H1 (cell line): ENCODE data around the gene MMP24OS. TPM values are rescaled to one million over a fixed set of nuclear protein-coding genes. Genes with fewer than 3 reads are reported as not detected.

Experiments used
- CTCF ChIA-PET: fragments of 300-600 bp; sonication (Branson Sonifier 250); formaldehyde crosslinking; loops from one replicate; lab custom pipeline; 2021; ENCODE audit not compliant: partially characterized antibody; lab: Charles Lee
- POLR2A ChIA-PET: fragments of 300-600 bp; sonication (Branson Sonifier 250); formaldehyde crosslinking; loops from one replicate; lab custom pipeline; 2021; ENCODE audit warnings: inconsistent platforms; ENCODE audit not compliant: partially characterized antibody; lab: Charles Lee
- DNase-seq, 2 experiments: peaks; one replicate each; pipeline versions ENCODE4 v3.0.0 to v3.0.0-alpha.2; 2010 to 2022; ENCODE audit warnings: low spot score in 2 of 2, low read depth in 1 of 2, mixed read lengths in 1 of 2
- FAIRE-seq: peaks from 2 replicates; lab custom pipeline; 2011; peaks lifted over from hg19 to GRCh38; lab: Jason Lieb, UNC
- H2AFZ ChIP-seq: 2 replicates; pipeline ENCODE4 v1.8.1; 2012; ENCODE audit warnings: low read length, inconsistent platforms
- H2AK5ac ChIP-seq: 2 replicates; pipeline ENCODE4 v1.6.1; 2013; ENCODE audit warnings: low read depth, low read length
- H2BK120ac ChIP-seq: replicated peaks from 2 replicates; pipeline ENCODE3; 2013; ENCODE audit warnings: low read depth, low read length, inconsistent platforms
- H2BK12ac ChIP-seq: 2 replicates; pipeline ENCODE4 v1.6.1; 2013; ENCODE audit warnings: low read depth, low read length
- H2BK15ac ChIP-seq: 2 replicates; pipeline ENCODE4 v1.6.1; 2013; ENCODE audit warnings: low read length
- H2BK20ac ChIP-seq: 2 replicates; pipeline ENCODE4 v1.6.1; 2013; ENCODE audit warnings: low read length
- H2BK5ac ChIP-seq: 2 replicates; pipeline ENCODE4 v1.6.1; 2013; ENCODE audit warnings: low read depth, low read length
- H3K14ac ChIP-seq: 2 replicates; pipeline ENCODE4 v1.6.1; 2013; ENCODE audit warnings: inconsistent platforms; ENCODE audit not compliant: insufficient read length
- H3K18ac ChIP-seq: 2 replicates; pipeline ENCODE4 v1.6.1; 2013; ENCODE audit warnings: low read length; ENCODE audit errors: extremely low read depth
- H3K23ac ChIP-seq: 2 replicates; pipeline ENCODE4 v1.6.1; 2013; ENCODE audit warnings: inconsistent platforms; ENCODE audit not compliant: insufficient read length
- H3K23me2 ChIP-seq: 2 replicates; pipeline ENCODE4 v1.6.1; 2013; ENCODE audit warnings: low read depth, low read length
- H3K27ac ChIP-seq: 2 replicates; pipeline ENCODE4 v1.6.1; 2011; ENCODE audit warnings: low read depth, low read length, inconsistent platforms
- H3K27me3 ChIP-seq, 4 experiments: replicated peaks in 1 of 4; 1 replicate in 1 of 4; 2 replicates in 3 of 4; pipeline versions ENCODE4 v1.6.1 to v1.8.1; 2011 to 2013; ENCODE audit warnings: low read length in 3 of 4, mild to moderate bottlenecking in 3 of 4, inconsistent platforms in 2 of 4, mixed read lengths in 2 of 4, moderate library complexity in 1 of 4; ENCODE audit not compliant: control insufficient read depth in 3 of 4, insufficient read depth in 3 of 4; ENCODE audit errors: extremely low read depth in 1 of 4
- H3K36me3 ChIP-seq, 4 experiments: 2 replicates each; pipeline versions ENCODE4 v1.6.1 to v1.8.1; 2011 to 2013; ENCODE audit warnings: mild to moderate bottlenecking in 4 of 4, low read length in 3 of 4, moderate library complexity in 2 of 4, control low read depth in 1 of 4, inconsistent platforms in 1 of 4; ENCODE audit not compliant: insufficient read depth in 4 of 4, control insufficient read depth in 2 of 4
- H3K4ac ChIP-seq: replicated peaks from 2 replicates; pipeline ENCODE3; 2013; ENCODE audit warnings: low read length, low read depth, mixed read lengths, inconsistent platforms; ENCODE audit not compliant: insufficient read length
- H3K4me1 ChIP-seq, 4 experiments: replicated peaks in 1 of 4; 1 replicate in 1 of 4; 2 replicates in 3 of 4; pipeline versions ENCODE4 v1.6.1 to v1.8.1; 2011 to 2013; ENCODE audit warnings: low read length in 3 of 4, inconsistent platforms in 2 of 4, mixed read lengths in 1 of 4; ENCODE audit not compliant: insufficient read depth in 4 of 4, control insufficient read depth in 3 of 4
- H3K4me2 ChIP-seq, 2 experiments: 2 replicates each; pipeline versions ENCODE4 v1.6.1 to v1.8.1; 2011 to 2013; ENCODE audit warnings: low read depth in 2 of 2, low read length in 2 of 2, control low read depth in 1 of 2, inconsistent platforms in 1 of 2, mild to moderate bottlenecking in 1 of 2; ENCODE audit not compliant: insufficient read depth in 1 of 2
- H3K4me3 ChIP-seq, 4 experiments: fragments of 200-600, 300-600 bp in 1 of 4; sonication (generic), shearing (Covaris generic), sonication (Bioruptor Twin) in 1 of 4; 2 replicates each; pipeline versions ENCODE4 v1.5.1 to v1.8.1; 2011 to 2016; ENCODE audit warnings: low read length in 4 of 4, low read depth in 3 of 4, control low read depth in 2 of 4, inconsistent platforms in 2 of 4, mild to moderate bottlenecking in 2 of 4, mixed read lengths in 1 of 4, moderate library complexity in 1 of 4; ENCODE audit not compliant: insufficient read depth in 2 of 4; ENCODE audit errors: extremely low read depth in 1 of 4
- H3K56ac ChIP-seq: replicated peaks from 2 replicates; pipeline ENCODE3; 2013; ENCODE audit warnings: low read depth, mild to moderate bottlenecking, mixed read lengths, low read length, inconsistent platforms; ENCODE audit not compliant: insufficient read length
- H3K79me1 ChIP-seq: 2 replicates; pipeline ENCODE4 v1.6.1; 2013; ENCODE audit warnings: low read depth, low read length, control low read depth
- H3K79me2 ChIP-seq, 2 experiments: 2 replicates each; pipeline versions ENCODE4 v1.6.1 to v1.8.1; 2012 to 2013; ENCODE audit warnings: low read length in 2 of 2, mild to moderate bottlenecking in 2 of 2, inconsistent platforms in 1 of 2; ENCODE audit not compliant: insufficient read depth in 2 of 2, control insufficient read depth in 1 of 2
- H3K9ac ChIP-seq, 4 experiments: replicated peaks in 1 of 4; 1 replicate in 1 of 4; 2 replicates in 3 of 4; pipeline versions ENCODE4 v1.6.1 to v1.8.1; 2011 to 2013; ENCODE audit warnings: low read depth in 3 of 4, low read length in 3 of 4, control low read depth in 2 of 4, mild to moderate bottlenecking in 2 of 4, moderate library complexity in 2 of 4, inconsistent platforms in 1 of 4; ENCODE audit errors: extremely low read depth in 1 of 4
- H3K9me3 ChIP-seq, 2 experiments: 2 replicates each; pipeline versions ENCODE4 v1.6.1 to v1.8.1; 2012 to 2013; ENCODE audit warnings: mild to moderate bottlenecking in 2 of 2, moderate library complexity in 2 of 2, control low read depth in 1 of 2, inconsistent platforms in 1 of 2, low read depth in 1 of 2, low read length in 1 of 2, mixed read lengths in 1 of 2; ENCODE audit not compliant: insufficient read depth in 2 of 2
- H4K20me1 ChIP-seq, 2 experiments: replicated peaks in 1 of 2; 2 replicates each; pipeline versions ENCODE3 to v1.8.1; 2011 to 2013; ENCODE audit warnings: inconsistent platforms in 2 of 2, low read length in 2 of 2, mild to moderate bottlenecking in 1 of 2; ENCODE audit not compliant: insufficient read depth in 2 of 2, control insufficient read depth in 1 of 2
- H4K5ac ChIP-seq: 2 replicates; pipeline ENCODE4 v1.6.1; 2013; ENCODE audit warnings: low read length, low read depth, mixed read lengths, inconsistent platforms; ENCODE audit not compliant: insufficient read length
- H4K8ac ChIP-seq: 2 replicates; pipeline ENCODE4 v1.8.0; 2013; ENCODE audit warnings: mild to moderate bottlenecking, moderate library complexity, low read length, inconsistent platforms; ENCODE audit not compliant: insufficient read depth; ENCODE audit errors: extremely low read depth
- H4K91ac ChIP-seq: replicated peaks from 2 replicates; pipeline ENCODE3; 2013; ENCODE audit warnings: low read length, mixed read lengths, inconsistent platforms; ENCODE audit not compliant: insufficient read length
- ATF3 ChIP-seq: IDR thresholded peaks from 2 replicates; pipeline ENCODE4 v1.6.1; 2011; ENCODE audit warnings: low read depth, mild to moderate bottlenecking, low read length; ENCODE audit not compliant: insufficient read depth
- BACH1 ChIP-seq: IDR thresholded peaks from 2 replicates; pipeline ENCODE4 v1.6.1; 2012; ENCODE audit warnings: low read length, improper control_type of control experiment
- CBX5 ChIP-seq: fragments of 300-800, 300-1000 bp; sonication (generic); IDR thresholded peaks from 2 replicates; pipeline ENCODE4 v1.7.1; 2016; ENCODE audit warnings: antibody characterized with exemption, low read length, low read depth
- CHD2 ChIP-seq: IDR thresholded peaks from 2 replicates; pipeline ENCODE4 v1.6.1; 2012; ENCODE audit warnings: low read length, improper control_type of control experiment
- EGR1 ChIP-seq: IDR thresholded peaks from 2 replicates; pipeline ENCODE4 v1.6.1; 2011; ENCODE audit warnings: low read depth, low read length, borderline replicate concordance
- MAFK ChIP-seq: IDR thresholded peaks from 2 replicates; pipeline ENCODE4 v1.6.1; 2012; ENCODE audit warnings: low read depth, mild to moderate bottlenecking, improper control_type of control experiment, low read length
- MAX ChIP-seq: IDR thresholded peaks from 2 replicates; pipeline ENCODE4 v1.6.1; 2012; ENCODE audit warnings: inconsistent platforms
- PHF8 ChIP-seq: fragments of 200-600 bp; sonication (generic); conservative IDR thresholded peaks from 2 replicates; pipeline ENCODE4 v1.7.1; 2012; ENCODE audit warnings: low read depth, mild to moderate bottlenecking, inconsistent platforms, low read length, moderate library complexity
- POLR2A ChIP-seq, 2 experiments: IDR thresholded peaks; 1 replicate in 1 of 2; 2 replicates in 1 of 2; pipeline ENCODE4 v1.6.1; 2011; ENCODE audit warnings: low read depth in 2 of 2, low read length in 2 of 2, mild to moderate bottlenecking in 2 of 2; ENCODE audit errors: control extremely low read depth in 1 of 2
- POU5F1 ChIP-seq: IDR thresholded peaks from 2 replicates; pipeline ENCODE4 v1.6.1; 2011; ENCODE audit warnings: low read depth, mild to moderate bottlenecking, low read length, moderate library complexity
- RBBP5 ChIP-seq: IDR thresholded peaks from 2 replicates; pipeline ENCODE4 v1.7.1; 2012; ENCODE audit warnings: low read depth, mild to moderate bottlenecking, inconsistent platforms, low read length, moderate library complexity, borderline replicate concordance
- RNF2 ChIP-seq: fragments of 200-900, 300-1000 bp; sonication (generic); IDR thresholded peaks from 2 replicates; pipeline ENCODE4 v1.7.1; 2016; ENCODE audit warnings: borderline replicate concordance, low read depth, mild to moderate bottlenecking, antibody characterized with exemption, low read length; ENCODE audit not compliant: poor library complexity, severe bottlenecking; ENCODE audit errors: missing control alignments
- SP1 ChIP-seq: IDR thresholded peaks from 2 replicates; pipeline ENCODE4 v1.6.1; 2011; ENCODE audit warnings: low read depth, low read length
- USF2 ChIP-seq: IDR thresholded peaks from 2 replicates; pipeline ENCODE4 v1.6.1; 2011; ENCODE audit warnings: low read length, improper control_type of control experiment
- polyA plus RNA-seq, 7 experiments: library from polyadenylated mRNA; depleted of rRNA in 3 of 7; stranded (reverse) in 5 of 7; unstranded in 2 of 7; fragments of >200 nt in 5 of 7; fragments of 200-250 nt in 2 of 7; gene quantifications; 1 replicate in 5 of 7; 2 replicates in 1 of 7; 4 replicates in 1 of 7; pipeline versions ENCODE4 v1.2.1 to v1.2.3, GENCODE V29; 2011 to 2013; ENCODE audit warnings: missing spikeins in 2 of 7, mixed read lengths in 2 of 7
- total RNA-seq: library from RNA; stranded (reverse); fragmentation: NEBNext Ultra II Directional; extraction: Animal tissue kit (Norgen Biotek cat#: 25700); gene quantifications from 2 replicates; pipeline ENCODE4 v1.2.1, GENCODE V29; 2021

Gene MMP24OS
- total and polyA plus RNA-seq, 2 of the 8 experiments (the other 6 are each of a cell fraction or from before 2014, with no cell fraction given) = 19.0 to 21.3 TPM

- Histone ChIP-seq H3K56ac (no peak overlapping the region), H2BK12ac (no peak overlapping the region), H3K4ac (no peak overlapping the region), H3K36me3 (no peaks in the 10 kb centered on the region), H3K79me1 (no peaks in the 10 kb centered on the region), H2BK20ac (no peak overlapping the region), H4K8ac (no peak overlapping the region), H2BK5ac (no peak overlapping the region), H3K4me3 (no peak overlapping the region), H3K27ac (no peak overlapping the region), H4K5ac (no peak overlapping the region), H4K20me1 (no peaks in the 10 kb centered on the region), H3K14ac (no peak overlapping the region), H3K79me2 (no peaks in the 10 kb centered on the region), H2AK5ac (no peak overlapping the region), H3K18ac (no peak overlapping the region), H3K23me2 (no peaks in the 10 kb centered on the region; the same call in 1 of the 2 replicates), H2BK120ac (no peak overlapping the region), H3K4me1 (peaks cover 2 to 7% (median 3%) of the 10 kb centered on the region in 4 experiments; a peak in 4 of 7 replicates), H3K27me3 (no peaks in the 10 kb centered on the region), H2AFZ (no peak overlapping the region), H3K23ac (no peak overlapping the region), H2BK15ac (no peak overlapping the region), H4K91ac (no peak overlapping the region), H3K4me2 (no peak overlapping the region), H3K9me3 (no peaks in the 10 kb centered on the region), H3K9ac (no peak overlapping the region)
- ChIA-PET POLR2A (interaction anchor here (1.3 kb wide), 1 partner anchor 26 kb away, joined by 3 read pairs; no protein-coding TSS in a partner anchor), CTCF (interaction anchor here (1.2 kb wide), 1 partner anchor 93 kb away, joined by 3 read pairs; no protein-coding TSS in a partner anchor)
- no peak for DNase-seq
- FAIRE-seq = no peak
- TF ChIP-seq POLR2A (IDR thresholded peaks at IDR 0.05; ENCODE audit: control extremely low read depth in 1 of 2, low read depth in 2 of 2, low read length in 2 of 2) (no peak), ATF3 (no peak), RBBP5 (no peak), MAX (no peak), PHF8 (no peak), CBX5 (no peak), USF2 (no peak), CHD2 (no peak), SP1 (no peak), BACH1 (no peak), MAFK (no peak), POU5F1 (no peak), RNF2 (no peak), EGR1 (no peak)
Measured at GRCh38 chr20:35237486-35237885, 40.4 kb downstream of the MMP24OS start.
